Activated gamma-delta T cell (primary cell): Measurements from ENCODE around the gene STX8.
A peak's percentile ranks its signal among the peaks of the same experiment; 100 is the strongest.

Experiments
- DNase-seq: peaks from one replicate; lab custom pipeline; 2025; lab: John Stamatoyannopoulos, UW

STX8 gene

DNA sequence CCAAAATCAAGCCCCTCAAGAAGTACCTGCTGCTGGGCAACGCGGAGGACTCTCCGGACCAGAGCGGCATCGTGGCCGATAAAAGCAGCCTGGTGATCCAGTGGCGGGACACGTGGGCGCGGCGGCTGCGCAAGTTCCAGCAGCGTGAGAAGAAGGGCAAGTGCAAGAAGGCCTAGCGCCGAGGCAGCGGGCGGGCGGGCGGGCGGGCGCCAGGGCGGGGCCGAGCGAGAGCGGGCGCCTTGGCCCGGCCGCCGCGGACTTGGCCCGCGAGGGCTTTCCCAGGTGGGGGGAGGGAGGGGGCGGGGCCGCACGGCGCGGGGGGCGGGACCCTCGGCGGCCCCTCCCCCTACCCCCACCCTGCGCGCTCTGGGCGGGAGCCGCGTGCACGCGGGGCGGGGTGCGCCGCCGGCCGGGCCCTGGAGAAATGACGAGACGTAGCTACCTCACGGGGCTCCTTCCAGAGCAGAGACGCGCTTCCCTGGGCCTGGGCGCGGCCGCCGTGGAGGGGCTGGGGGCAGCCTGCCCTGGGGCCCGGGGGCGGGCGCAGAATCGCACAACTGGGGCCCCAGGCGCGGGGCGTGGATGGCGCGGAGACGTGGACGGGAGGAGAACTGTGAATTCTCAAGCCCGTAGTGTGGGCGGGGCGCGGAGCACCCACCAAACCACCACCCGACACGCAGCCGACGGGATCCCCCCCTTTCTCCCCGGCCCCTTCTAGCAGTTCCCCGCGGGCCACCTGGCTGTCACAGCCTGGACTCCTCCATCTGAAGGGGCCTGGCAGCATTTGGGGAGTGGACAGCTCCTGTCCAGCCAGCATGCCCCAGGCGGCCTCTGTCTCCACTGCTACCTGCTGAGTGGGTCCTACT, 335.6 kb downstream of the STX8 start:
- DNase-seq = peak; percentile 69

DNA sequence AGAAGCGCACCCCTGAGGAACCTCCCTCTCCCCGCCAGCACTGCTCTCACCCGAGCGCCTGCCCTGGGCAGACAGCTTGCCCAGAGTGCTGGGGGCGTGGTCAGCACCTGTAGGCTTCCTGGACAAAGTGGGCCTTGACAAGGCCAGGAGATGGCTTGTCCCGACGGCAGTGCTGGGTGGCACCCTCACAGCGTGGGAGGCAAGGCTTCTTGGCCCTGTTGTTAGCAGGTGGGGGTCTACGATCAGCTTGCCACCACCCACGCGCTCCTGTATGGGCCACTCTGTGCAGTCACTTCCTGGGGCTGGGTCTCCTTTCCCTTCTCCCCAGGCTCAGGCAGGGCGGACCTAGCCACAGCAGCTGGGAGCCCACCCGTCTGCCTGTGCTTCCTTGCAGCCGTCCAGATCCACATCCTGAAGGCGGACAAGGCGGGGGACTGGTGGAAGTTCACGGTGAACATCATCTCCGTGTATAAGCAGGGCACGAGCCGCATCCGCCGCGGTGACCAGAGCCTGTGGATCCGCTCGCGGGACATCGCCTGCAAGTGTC, 336.3 kb downstream of the STX8 start:
- DNase-seq = no peak

DNA sequence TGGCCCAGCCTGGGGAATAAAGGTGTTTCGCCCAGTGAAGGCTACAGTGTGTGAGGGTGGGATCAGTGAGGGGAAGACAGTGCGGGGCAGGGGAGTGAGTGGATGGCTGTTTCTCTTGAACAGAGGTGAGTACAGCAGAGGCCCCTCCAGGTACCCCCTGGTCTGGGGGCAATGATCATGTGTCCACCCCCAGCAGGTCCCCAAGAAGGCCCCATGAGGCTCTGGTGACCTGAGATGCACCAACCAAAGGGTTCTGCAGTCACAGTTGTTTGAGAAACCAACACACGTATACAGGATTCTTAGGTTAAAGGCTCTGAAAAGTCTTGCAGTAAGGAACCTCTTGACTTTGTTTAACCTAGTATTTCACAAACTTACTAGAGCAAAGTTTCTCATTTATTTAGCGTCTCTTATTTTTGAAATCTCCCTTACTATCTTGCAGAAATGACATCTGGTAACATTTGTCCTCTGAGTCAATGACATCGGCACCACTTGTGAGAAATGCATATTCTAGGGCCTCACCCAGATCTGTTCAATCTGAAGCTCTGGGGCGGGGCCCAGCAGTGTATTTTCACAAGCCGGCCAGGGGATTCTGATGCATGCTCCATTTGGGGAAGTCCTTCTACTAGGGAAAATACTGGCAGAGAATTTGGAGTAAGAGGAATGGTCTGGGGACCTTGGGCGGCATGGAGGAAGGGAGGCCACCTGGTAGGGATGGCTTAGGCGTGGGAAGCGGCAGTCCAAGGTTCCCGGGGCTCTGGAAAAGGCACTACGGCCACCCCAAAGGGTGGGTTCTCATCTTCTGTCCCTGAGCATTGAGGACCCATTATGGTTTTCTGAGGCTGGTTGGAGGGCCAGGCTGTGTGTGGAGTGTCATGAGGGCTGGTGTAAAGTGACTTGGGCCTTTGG, 337.0 kb downstream of the STX8 start:
- DNase-seq = no peak

DNA sequence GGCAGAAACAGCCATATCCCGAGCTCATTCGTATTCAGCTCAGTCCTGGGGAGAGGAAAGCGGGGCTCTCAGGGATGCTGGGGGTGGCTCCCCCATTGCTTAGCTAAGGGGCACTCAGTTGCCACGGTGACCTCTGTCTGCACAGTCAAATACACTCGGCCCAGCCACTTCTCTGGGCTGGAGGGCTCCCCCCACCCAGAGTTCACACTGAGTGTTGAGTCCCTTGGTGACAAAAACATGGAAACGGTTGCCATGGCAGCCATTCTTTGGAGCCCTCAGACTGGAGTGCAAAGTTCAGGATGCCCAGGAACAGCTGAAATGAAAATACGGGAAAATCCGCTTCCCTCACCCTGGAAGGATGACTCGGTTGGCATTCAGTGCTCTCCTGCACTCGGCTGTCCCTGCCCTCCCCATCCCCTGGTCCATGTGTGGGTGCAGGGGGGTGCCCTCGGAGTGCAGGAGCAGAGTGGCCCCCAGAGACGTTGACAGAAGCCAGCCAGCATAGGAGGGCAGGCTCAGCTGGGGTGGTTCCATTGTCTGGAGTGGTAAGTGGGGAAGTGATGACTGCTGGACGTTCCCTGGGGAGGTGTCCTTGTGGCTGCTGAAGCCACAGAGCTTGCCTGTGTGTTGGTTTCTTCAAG, 337.8 kb downstream of the STX8 start:
- DNase-seq = no peak

DNA sequence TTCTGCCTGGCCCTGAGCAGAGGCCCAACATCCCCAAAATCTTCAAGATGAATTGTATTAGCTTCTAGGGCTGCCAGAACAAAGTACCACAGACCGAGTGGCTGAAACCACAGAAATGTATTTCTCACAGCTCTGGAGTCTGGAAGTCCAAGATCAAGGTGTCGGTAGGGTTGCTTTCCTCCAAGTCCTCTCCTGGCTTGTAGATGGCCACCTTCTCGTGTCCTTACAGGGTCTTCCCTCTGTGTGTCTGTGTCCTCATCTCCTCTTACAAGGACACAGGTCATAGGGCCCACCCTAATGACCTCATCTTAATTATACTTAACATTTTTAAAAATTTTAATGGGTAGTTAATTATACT, 338.6 kb downstream of the STX8 start:
- DNase-seq = no peak

DNA sequence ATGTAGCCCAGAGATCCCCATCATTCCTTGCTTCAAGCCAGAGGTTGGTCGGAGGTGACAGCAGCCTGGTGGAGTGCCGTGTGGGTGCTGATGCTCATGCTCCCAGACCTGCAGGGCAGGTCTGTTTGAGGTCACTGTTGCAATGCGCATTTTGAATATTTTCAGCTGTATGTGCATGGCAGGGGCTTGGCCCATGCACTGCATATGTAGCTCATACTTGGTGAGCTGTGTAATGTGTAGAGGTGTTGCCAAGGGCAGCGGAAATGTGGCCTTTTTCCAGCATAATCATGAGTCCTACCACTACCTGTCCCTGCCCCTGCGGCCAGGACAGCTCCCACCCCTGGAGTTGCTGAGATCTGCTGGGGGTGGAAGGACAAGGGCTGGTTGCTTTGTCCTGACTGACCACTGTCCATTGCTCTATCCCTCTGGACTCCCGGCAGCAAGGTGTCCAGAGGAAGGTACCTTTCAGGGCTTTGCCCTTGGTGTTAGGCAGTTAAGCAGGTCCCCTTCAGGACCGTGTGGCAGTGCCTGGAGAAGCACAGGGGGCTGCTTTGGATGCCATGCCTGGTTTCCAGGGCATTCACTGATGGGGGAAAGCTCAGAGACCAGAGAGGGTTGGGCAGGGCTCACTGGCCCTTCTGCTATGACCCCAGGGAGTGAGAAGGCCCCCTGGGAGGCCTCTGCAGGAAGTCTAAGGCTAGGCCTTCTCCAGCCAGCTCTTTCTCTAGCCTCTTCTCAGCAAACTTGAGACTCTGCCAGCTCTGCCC, 339.2 kb downstream of the STX8 start:
- no peak for DNase-seq

DNA sequence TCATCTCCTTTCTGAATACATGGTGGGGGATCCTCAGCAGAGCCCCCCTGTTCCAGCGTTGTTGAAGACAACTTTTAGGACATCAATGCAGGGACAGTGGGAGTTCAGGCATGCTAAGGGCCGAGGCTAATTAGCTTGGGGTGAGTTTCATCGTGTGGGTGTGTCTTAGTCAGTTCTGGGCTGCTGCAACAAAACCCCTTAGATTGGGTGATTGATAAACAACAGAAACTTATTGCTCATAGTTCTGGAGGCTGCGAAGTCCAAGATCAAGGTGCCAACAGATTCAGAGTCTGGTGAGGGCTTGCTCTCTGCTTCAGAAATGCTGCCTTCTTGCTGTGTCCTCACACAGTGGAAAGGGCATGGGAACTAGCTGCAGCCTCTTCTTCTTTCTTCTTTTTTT, 340.3 kb downstream of the STX8 start:
- no peak for DNase-seq

DNA sequence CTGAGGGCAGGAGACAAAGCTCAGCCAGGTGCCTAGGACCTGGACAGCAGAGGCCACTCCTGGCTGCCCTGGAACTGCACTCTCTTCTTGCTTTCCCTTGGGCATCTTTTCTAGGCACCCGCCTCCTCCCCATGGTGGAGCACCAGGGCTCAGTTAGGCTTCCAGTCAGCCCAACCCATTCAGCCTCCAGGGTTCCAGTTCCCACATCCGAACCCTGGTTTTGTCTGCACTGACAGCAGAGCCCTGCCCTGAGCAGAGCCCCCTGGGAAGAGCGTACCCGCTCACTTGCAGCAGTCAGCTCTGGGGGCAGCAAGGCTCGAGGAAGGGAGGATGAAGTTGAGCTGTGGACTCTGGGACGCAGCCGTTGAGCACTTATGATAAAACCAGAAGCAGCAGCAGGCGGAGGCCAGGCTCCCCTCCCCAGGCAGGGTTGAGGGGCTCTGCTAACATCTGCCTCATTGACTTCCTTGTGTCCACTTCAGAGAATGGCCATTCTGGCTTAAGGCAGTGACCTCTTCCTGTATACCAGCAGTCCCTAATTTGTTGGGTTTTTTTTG, 341.2 kb downstream of the STX8 start:
- no peak for DNase-seq

DNA sequence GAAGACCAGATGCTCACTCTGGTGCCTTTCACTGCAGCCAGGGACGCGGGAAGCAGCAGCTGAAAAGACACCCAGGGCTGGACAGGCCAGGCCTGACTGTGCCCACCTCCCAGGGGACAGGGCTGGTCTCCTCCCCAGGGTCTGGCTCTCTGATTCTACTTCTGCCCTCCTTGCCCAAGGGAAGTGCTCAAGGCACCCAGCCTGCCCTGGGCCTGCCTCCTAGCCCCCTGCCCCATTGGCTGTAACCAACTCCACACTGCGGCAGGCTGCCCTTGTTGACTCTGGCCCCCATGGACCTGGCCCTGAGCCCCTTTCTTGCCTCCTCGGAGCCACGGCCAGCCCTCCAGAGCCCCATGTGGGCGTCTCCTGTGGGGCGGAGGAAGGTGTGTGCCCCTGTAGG, 341.9 kb downstream of the STX8 start:
- DNase-seq = no peak

DNA sequence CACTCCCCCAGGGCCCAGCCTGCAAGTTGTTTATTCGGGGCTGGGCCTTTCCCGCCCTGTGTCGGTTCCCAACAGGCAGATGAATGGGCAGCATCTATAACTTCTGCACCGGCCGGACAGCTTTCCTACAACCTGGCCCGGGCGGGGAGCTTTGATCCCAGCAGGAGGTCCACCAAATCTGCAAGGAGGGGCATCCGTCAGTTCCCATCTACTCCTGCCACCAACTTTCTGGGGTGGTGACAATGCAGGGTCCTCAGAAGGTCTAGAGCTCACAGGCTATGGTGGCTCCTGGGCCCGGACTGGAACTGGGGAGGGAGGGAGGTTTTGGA, 342.4 kb downstream of the STX8 start:
- DNase-seq = no peak

DNA sequence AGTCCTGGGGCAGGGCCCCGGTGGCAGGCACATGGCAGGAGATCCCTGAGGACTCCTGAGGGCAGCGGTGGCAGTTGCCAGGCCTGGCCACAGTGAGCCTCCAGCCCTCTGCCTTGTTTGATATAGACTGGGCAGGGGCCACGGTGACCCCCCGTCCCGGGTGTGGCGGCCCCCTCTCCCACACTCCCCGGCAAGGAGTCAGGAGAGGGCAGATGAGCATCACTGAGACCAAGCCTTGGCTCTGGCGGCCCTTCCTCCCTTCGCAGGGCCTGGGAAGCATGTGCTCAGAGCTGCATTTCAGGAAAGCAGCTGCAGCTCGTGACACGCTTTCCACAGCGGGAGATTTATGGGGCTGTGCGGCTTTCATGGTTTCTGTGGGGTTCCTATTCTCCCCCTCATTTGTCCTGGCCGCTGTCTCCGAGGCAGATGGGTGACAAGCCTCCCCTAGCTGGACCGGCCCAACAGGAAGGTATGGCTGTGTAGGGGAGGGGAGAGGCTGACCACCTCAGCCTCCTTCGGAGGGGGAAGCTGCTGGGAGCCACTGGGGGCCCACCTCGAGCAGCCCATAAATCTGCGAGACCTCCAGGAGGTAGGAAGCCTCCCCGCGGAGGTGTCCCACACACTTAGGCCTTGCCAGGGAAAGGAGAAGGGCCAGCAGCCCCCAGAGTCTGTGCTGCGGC, 342.9 kb downstream of the STX8 start:
- DNase-seq = no peak

DNA sequence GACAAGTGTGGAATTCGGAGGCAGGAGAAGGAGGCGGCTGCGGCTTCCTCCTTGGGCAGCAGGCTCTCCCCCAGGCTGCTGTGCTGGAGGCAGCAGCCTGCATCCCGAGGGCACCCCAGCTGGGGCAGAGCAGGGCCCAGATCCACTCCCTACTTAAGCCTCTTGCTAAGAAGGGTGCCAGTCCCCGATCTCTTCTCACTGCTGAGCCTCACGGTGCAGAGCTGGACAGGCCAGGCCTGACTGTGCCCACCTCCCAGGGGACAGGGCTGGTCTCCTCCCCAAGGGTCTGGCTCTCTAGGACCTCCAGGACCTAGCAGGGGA, 343.5 kb downstream of the STX8 start:
- DNase-seq = no peak

DNA sequence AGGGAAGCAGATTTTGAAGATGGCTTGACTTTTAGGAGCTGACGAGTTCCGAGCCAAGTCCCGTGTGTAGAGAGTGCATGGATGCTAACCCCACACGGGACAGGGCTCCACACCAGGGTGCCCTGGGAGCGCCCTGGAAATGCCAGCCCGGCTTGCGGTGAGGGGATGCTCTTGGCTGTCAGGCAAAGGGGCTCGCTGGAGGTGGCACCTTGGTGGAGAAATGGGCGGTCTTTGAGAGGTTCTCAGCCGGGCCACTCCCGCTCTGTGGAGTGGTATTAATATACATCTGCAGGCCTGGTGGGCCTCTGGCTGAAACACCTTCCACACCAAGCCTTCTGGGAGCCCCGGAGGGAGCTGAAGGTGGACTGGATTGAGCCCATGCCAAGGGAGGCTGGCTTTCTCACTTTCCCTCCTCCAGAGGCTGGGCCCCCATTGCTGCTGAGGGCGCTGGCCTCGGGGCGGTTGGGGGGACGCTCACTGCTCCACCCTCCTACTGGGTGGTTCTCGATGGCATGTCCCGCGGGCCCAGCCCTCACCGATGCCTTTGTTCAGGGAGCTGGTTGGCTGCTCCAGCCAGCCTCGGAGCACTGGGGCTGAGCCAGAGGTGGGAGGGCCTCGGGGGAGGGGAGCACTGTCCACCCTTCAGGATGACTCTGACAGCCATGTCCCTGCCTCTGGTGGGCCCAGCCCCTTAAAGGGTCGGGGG, 344.0 kb downstream of the STX8 start:
- DNase-seq = no peak

DNA sequence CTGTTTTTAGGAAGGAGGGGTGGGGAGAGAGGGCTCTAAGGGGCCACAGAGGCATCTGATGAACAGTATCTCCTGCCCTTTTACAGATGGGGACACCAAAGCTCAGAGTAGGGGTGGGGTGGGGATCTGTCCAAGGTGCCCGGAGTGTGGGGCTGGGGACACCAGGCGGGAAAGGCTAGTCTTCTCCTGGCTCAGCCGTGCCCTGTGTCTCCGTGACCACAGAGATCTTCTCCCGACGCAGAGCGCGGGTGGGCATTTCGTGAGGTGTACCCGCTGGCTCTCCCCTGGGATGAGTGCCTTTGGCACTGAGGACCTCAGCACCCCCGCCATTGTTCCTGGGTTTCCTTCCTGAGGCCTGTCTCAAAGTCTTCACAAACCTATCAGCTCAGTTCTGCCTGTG, 344.8 kb downstream of the STX8 start:
- no peak for DNase-seq

DNA sequence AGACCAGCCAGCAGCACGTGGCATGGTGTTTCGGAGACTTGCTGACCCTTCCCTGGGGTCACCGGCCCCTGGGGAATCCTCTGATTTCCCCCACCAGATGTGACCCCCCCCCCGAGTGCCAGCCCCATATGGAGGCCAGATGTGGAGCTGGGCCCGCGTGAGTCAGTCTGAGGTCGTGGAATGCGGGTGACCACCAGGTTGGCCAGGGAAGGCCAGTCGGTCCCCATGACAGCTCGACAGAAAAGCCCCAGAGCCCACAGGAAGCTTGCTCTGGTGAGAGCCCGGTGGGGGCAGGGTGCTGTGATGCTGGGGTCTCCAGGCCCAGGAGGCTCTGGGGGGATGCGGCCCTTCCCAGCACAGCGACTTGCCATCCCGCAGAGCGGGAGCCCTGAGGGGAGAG, 345.3 kb downstream of the STX8 start:
- no peak for DNase-seq

DNA sequence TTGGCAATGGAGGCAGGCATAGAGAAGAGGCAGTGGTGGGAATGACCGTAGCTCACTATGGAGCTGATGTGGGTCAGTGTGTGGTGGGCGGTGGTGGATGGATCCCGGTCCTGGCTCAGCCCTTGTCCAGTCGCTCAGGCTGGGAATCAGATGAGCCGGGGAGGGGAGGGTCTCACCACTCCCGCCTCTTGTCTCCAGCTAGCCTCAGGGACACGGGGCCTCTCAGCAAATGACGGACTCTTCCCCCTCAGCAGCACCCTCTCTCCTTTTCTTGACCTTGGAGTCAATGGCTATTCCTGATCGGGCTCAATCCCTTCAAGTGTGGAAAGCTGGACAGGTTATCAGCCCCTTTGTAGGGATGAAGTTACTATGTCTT, 345.8 kb downstream of the STX8 start:
- DNase-seq = no peak

DNA sequence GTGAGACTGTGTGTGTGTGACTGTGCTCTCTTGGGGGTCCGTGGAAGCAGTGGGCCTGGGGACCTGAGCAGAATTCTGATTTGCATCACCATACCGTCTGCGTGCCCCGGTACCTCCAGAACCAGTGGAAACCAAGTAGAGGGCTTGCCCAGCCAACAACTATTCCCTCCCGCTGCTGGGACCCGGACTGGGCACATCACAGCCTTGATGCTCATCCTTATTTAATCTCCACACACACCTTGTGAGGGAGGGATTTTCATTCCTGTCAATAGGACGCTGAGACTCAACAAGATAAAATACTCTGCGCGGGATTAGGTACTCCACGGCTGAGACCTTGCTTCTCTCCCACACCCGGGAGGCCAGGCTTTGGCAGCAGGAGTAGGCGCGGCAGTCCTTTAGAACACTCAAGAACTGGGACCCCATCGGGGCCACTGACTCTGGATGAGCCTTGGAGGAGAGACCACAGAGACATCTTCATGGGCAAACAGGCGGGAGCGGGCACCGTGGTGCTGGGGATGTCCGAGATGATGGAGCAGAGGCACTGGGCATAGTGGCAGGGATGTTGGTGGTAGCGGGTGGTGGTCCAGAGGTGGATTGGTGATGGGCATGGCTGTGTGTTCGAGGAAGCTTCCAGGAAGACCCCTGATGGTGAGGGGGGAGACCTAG, 346.3 kb downstream of the STX8 start:
- no peak for DNase-seq

DNA sequence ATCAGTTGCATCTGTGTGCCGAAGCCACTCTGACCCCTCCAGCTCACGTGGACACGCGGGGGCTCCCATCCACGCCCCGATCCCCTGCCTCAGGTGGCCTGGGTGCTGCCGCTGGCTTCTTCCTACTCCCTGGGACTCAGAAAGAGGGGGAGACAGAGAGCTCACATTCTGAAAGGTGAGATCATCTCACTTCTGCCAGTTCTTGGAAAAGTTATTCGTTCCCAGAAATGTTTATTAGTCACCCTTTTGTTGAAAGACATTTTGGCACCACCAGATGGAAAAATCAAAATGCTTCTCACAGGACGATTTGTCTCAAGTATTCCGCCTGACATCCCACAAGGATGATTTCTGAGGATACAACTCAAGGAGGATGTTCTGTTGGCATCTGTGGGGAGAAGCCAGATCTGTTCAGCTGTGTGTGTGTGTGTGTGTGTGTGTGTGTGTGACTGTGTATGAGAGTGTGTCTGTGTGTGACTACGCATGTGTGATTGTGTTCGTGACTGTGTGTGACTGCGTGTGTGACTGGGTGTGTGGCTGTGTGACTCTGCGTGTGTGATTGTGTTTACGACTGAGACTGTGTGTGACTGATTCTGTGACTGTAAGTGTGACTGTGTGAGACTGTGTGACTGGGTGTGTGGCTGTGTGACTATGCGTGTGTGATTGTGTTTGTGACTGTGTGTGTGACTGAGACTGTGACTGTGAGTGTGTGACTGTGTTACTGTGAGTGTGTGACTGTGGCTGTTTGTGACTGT, 347.0 kb downstream of the STX8 start:
- DNase-seq = no peak

DNA sequence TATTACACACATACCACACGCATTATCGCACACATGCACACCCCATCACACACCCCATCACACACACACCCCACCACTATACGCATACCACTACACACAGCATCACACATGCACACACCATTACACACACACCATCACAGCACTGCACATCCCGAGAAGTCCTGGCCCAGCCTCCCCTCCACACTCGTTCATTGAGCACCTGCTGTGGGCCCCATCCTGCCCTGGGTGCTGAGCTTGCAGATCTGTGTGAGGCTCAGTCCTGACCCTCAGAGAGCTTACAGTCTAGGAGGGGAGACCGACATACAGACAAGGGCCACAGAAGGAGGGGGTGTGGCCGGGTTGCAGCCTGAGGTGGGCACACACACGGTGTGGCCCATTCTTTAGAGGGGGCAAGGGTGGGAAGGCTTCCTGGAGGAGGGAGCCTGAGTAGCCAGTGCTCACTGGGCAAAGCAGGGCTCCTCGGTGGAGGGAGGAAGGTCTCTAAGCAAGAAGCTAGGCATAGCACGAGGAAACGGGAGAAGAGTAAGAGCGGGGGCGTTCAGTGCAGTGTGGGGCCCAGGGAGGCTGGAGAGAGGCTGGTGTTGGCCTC, 347.7 kb downstream of the STX8 start:
- no peak for DNase-seq
